Measurements from ENCODE around the gene ZBTB46.

DNA sequence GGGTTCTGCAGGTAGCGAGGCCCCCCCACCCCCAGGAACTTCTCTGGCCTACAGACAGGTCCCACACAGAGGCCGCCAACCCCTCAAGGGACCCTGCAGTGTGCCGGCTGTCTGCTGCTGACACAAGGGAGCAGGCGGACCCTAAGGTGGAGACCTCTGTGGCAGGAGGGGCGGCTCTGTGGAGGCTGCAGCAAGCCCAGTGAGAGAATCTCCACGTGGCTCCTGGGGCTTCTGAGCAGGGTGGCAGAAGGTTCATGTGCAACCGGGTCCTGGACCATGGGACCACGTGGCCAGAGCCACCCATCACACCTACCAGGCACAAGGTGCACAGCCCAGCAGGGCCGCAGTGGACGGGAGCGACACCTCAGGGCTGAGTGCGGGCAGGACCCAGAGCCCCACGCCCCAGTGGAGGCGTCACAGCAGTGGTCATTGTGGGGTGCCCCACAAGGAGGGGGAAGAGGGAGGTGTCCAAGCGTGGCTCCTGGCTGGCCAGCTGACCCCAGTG is 127.5 kb downstream of the ZBTB46 start:
- TF ChIP-seq, protein P1, sequence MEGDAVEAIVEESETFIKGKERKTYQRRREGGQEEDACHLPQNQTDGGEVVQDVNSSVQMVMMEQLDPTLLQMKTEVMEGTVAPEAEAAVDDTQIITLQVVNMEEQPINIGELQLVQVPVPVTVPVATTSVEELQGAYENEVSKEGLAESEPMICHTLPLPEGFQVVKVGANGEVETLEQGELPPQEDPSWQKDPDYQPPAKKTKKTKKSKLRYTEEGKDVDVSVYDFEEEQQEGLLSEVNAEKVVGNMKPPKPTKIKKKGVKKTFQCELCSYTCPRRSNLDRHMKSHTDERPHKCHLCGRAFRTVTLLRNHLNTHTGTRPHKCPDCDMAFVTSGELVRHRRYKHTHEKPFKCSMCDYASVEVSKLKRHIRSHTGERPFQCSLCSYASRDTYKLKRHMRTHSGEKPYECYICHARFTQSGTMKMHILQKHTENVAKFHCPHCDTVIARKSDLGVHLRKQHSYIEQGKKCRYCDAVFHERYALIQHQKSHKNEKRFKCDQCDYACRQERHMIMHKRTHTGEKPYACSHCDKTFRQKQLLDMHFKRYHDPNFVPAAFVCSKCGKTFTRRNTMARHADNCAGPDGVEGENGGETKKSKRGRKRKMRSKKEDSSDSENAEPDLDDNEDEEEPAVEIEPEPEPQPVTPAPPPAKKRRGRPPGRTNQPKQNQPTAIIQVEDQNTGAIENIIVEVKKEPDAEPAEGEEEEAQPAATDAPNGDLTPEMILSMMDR (IDR thresholded peaks at IDR 0.05; ENCODE audit: borderline replicate concordance, extremely low read depth, low read length, poor library complexity, severe bottlenecking) = no peak
- no peak for TF ChIP-seq EZH2 (IDR thresholded peaks at IDR 0.05; ENCODE audit: borderline replicate concordance, low read depth, low read length, severe bottlenecking)

Data from DND-41 (cell line).